Pancreas (tissue), 10 donors: ENCODE measurements around the gene IFT22. TPM values are rescaled to one million over a fixed set of nuclear protein-coding genes. Genes with fewer than 3 reads are reported as not detected.
"Not testable (repeated sequence)": the region's sequence is repeated elsewhere in the genome, so short reads cannot be mapped to it uniquely, and the experiment has no call there.

Source experiments
- ATAC-seq, 4 donors: fragments of 200-7000 bp; cut with Tn5 transposase; one replicate each; pipeline versions ENCODE4 v1.8.0 to v1.9.1; 2020; ENCODE audit warnings: mild to moderate bottlenecking in 4 of 4, moderate library complexity in 4 of 4
- DNase-seq, 6 donors: peaks; one replicate each; pipeline ENCODE4 v3.0.0-alpha.2; 2020
- FAIRE-seq: peaks from 2 replicates; lab custom pipeline; 2012; peaks lifted over from hg19 to GRCh38; lab: Jason Lieb, UNC
- H3K27ac ChIP-seq, 4 donors: fragments of 200-600 bp; sonication (generic); 1 replicate in 3 of 4; 2 replicates in 1 of 4; pipeline versions ENCODE4 v1.5.0 to v1.8.0; 2020
- H3K27me3 ChIP-seq, 4 donors: fragments of 200-600 bp; one replicate each; pipeline ENCODE4 v1.8.0; 2021
- H3K36me3 ChIP-seq, 3 donors: fragments of 200-600 bp; sonication (generic) in 1 of 3; one replicate each; pipeline versions ENCODE4 v1.5.0 to v1.8.0; 2020 to 2021
- H3K4me1 ChIP-seq, 3 donors: fragments of 200-600 bp; one replicate each; pipeline ENCODE4 v1.8.0; 2021
- H3K4me3 ChIP-seq, 4 donors: fragments of 200-600 bp; sonication (generic) in 2 of 4; one replicate each; pipeline versions ENCODE4 v1.5.0 to v1.8.0; 2020 to 2021
- H3K9me3 ChIP-seq, 4 donors: fragments of 200-600 bp; one replicate each; pipeline ENCODE4 v1.8.0; 2021
- WGBS, 2 donors: extraction: QIAGEN DNeasy Blood & Tissue Kit; methylation state at CpG; one replicate each; pipeline ENCODE4 v1.1.7; 2013; 5-methylcytosine and 5-hydroxymethylcytosine counted together
- intact Hi-C, 3 donors: fragments of 100-400 bp; cut with DNase I; formaldehyde crosslinking; loops; one replicate each; pipeline versions ENCODE4 v1.11.1 to v1.14.2; 2022
- polyA plus RNA-seq, 2 donors: library from polyadenylated mRNA; stranded (reverse); fragments of 200-250 nt; gene quantifications; one replicate each; pipeline ENCODE4 v1.2.3, GENCODE V29; 2013
- total RNA-seq, 6 donors: library from RNA; stranded (reverse); fragmentation: NEBNext Ultra II Directional in 4 of 6; extraction: Animal tissue kit (Norgen Biotek cat#: 25700) in 4 of 6; gene quantifications; one replicate each; pipeline versions ENCODE4 v1.2.1 to v1.2.4, GENCODE V29; 2021 to 2023
- TF ChIP-seq, protein P1 (sequence below), 4 donors: fragments of 200-600 bp; sonication (generic) in 3 of 4; IDR thresholded peaks; one replicate each; pipeline versions ENCODE4 v1.5.0 to v1.8.0; 2021; ENCODE audit warnings: antibody characterized with exemption in 4 of 4
- donor health status: healthy with polysubstance abuse.
- donor health status: DM: no; HTN: no; CAD: no; lungs with moderate emphysema.
- donor health status: DM: no; HTN: no; CAD: no.
- donor health status: control.
- donor health status: control.
- donor health status: Bipolar disorder and iron deficiency.
- donor health status: DM: yes; HTN: yes; CAD: no.
- donor health status: DM: no; HTN: no; CAD: no.
- donor health status: DM: no; HTN: no; CAD: no.
- donor health status: DM: yes; HTN: yes; CAD: no.

IFT22 gene
- total and polyA plus RNA-seq, 8 donors = 10.4 to 22.9 (median 13.3) TPM

DNA sequence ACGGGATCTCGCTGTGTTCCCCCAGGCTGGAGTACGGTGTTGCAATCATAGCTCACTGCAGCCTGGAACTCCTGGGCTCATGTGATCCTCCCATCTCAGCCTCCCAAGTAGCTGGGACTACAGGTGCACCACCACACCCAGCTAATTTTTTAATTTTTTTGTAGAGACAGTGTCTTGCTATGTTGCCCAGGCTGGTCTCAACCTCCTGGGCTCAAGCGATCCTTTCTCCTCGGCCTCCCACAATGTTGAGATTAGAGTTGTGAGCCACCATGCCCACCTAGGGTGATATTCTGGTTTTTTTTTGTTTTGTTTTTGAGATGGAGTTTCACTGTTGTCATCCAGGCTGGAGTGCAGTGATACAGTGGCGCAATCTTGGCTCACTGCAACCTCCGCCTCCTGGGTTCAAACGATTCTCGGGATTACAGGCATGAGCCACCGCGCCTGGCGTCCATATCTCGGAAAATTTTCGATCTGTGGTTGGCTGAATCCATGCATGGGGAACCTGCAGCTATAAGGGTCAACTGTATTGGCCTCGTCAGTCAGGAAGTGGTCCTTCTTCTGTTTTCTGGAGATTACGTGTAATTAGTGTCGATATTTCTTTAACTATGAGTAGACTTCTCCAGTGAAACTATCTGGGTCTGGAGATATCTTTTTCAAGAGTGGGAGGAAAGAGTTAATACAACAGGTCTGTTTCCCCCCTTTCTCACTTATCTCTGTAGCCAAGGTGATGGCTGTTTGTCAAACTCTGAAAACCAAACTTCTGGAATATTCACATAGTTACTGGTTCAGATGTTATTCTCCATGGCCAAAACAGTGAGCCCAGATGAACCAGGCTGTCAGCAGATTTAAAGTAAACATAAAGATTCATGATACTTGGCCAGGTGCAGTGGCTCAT, 55.7 kb downstream of the IFT22 start:
- WGBS, 2 donors = 67 to 72% methylated on average over 17 of the region's 17 CpGs
- Histone ChIP-seq H3K4me1 (no peaks in the 10 kb centered on the region), H3K27ac (no peak overlapping the region), H3K4me3 (no peak overlapping the region), H3K36me3 (no peaks in the 10 kb centered on the region), H3K27me3 (no peaks in the 10 kb centered on the region), H3K9me3 (no peaks in the 10 kb centered on the region)
- ATAC-seq (no peak), DNase-seq (no peak), FAIRE-seq (no peak)
- intact Hi-C loops = no loop called here
- TF ChIP-seq, protein P1, sequence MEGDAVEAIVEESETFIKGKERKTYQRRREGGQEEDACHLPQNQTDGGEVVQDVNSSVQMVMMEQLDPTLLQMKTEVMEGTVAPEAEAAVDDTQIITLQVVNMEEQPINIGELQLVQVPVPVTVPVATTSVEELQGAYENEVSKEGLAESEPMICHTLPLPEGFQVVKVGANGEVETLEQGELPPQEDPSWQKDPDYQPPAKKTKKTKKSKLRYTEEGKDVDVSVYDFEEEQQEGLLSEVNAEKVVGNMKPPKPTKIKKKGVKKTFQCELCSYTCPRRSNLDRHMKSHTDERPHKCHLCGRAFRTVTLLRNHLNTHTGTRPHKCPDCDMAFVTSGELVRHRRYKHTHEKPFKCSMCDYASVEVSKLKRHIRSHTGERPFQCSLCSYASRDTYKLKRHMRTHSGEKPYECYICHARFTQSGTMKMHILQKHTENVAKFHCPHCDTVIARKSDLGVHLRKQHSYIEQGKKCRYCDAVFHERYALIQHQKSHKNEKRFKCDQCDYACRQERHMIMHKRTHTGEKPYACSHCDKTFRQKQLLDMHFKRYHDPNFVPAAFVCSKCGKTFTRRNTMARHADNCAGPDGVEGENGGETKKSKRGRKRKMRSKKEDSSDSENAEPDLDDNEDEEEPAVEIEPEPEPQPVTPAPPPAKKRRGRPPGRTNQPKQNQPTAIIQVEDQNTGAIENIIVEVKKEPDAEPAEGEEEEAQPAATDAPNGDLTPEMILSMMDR (IDR thresholded peaks at IDR 0.05) = no peak

DNA sequence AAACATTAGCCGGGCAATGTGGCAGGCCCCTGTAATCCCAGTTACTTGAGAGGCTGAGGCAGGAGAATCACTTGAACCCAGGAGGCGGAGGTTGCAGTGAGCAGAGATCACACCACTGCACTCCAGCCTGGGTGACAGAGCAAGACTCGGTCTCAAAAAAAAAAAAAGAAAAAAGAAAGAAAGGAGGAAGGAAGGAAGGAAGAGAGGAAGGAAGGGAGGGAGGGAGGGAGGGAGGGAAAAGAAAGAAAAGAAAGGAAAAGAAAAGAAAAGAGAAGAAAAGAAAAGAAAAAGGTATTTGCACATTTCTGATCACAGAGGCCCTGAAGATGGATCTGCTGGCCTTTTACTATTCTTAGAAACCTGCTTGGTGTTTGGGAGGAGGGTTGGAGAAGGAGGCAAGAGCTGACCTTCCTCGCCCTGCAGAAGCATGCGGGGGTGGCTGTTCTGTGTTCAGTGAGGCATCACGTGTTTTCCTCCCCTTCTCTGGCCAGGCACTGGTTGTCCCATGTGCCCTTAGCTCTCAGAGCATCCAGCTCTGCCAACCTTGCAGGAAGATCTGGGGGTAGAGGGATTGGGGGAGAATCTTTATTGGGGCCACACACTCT, 57.4 kb downstream of the IFT22 start:
- H3K27ac ChIP-seq, H3K27me3 ChIP-seq, H3K4me1 ChIP-seq, FAIRE-seq, intact Hi-C loops, H3K4me3 ChIP-seq, ATAC-seq, DNase-seq, H3K9me3 ChIP-seq, H3K36me3 ChIP-seq: not testable (repeated sequence)
- WGBS, 2 donors = 50 to 54% methylated on average over 6 of the region's 6 CpGs

Other genes with a start within 250 kb of the IFT22 start
- gene TRIM56, start 236.3 kb downstream of the IFT22 start, total RNA-seq = 10 to 100 TPM; 13.2 to 26.5 (median 15.9) TPM
- gene TRIM56, start 236.3 kb downstream of the IFT22 start, polyA plus RNA-seq = 10 to 100 TPM in 1 of 2 donors, 1 to 10 TPM in 1; 7.6 to 10.5 TPM
- gene SERPINE1, start 194.7 kb downstream of the IFT22 start, total RNA-seq = 10 to 100 TPM in 1 of 6 donors, 1 to 10 TPM in 4, under 1 TPM in 1; 0.98 to 14.5 (median 3.7) TPM
- 1 to 10 TPM; 1.9 to 5.2 TPM for gene SERPINE1, start 194.7 kb downstream of the IFT22 start, polyA plus RNA-seq
- 10 to 100 TPM; 12.0 to 23.1 (median 15.6) TPM for gene AP1S1, start 167.3 kb downstream of the IFT22 start, total RNA-seq
- 10 to 100 TPM; 30.4 to 34.7 TPM for gene AP1S1, start 167.3 kb downstream of the IFT22 start, polyA plus RNA-seq
- 10 to 100 TPM in 3 of 6 donors, 1 to 10 TPM in 3; 1.3 to 38.0 (median 18.5) TPM for gene VGF, start 156.2 kb downstream of the IFT22 start, total RNA-seq
- gene VGF, start 156.2 kb downstream of the IFT22 start, polyA plus RNA-seq = 10 to 100 TPM; 15.7 to 82.7 TPM
- gene NAT16, start 141.5 kb downstream of the IFT22 start, total RNA-seq = 1 to 10 TPM in 1 of 6 donors, under 1 TPM in 4, not detected in 1; 0.19 to 1.3 (median 0.43) TPM
- 1 to 10 TPM; 1.3 to 3.6 TPM for gene NAT16, start 141.5 kb downstream of the IFT22 start, polyA plus RNA-seq
- not detected for gene MOGAT3, start 120.8 kb downstream of the IFT22 start, total RNA-seq
- gene MOGAT3, start 120.8 kb downstream of the IFT22 start, polyA plus RNA-seq = not detected
- 10 to 100 TPM; 27.2 to 54.5 (median 36.8) TPM for gene PLOD3, start 104.2 kb downstream of the IFT22 start, total RNA-seq
- 10 to 100 TPM; 38.8 to 55.7 TPM for gene PLOD3, start 104.2 kb downstream of the IFT22 start, polyA plus RNA-seq
- 10 to 100 TPM; 25.7 to 38.2 (median 32.4) TPM for gene ZNHIT1, start 103.6 kb downstream of the IFT22 start, total RNA-seq
- 10 to 100 TPM; 84.3 to 92.3 TPM for gene ZNHIT1, start 103.6 kb downstream of the IFT22 start, polyA plus RNA-seq
- gene CLDN15, start 84.0 kb downstream of the IFT22 start, total RNA-seq = 1 to 10 TPM; 2.2 to 8.5 (median 2.7) TPM
- gene CLDN15, start 84.0 kb downstream of the IFT22 start, polyA plus RNA-seq = 10 to 100 TPM; 12.8 to 15.2 TPM
- gene FIS1, start 76.7 kb downstream of the IFT22 start, total RNA-seq = 100 to 1,000 TPM in 2 of 6 donors, 10 to 100 TPM in 4; 75.4 to 106 (median 86.2) TPM
- 100 to 1,000 TPM in 1 of 2 donors, 10 to 100 TPM in 1; 96.4 to 144 TPM for gene FIS1, start 76.7 kb downstream of the IFT22 start, polyA plus RNA-seq
- gene COL26A1, start 41.1 kb upstream of the IFT22 start, total RNA-seq = 1 to 10 TPM in 2 of 6 donors, under 1 TPM in 4; 0.37 to 1.2 (median 0.64) TPM
- gene COL26A1, start 41.1 kb upstream of the IFT22 start, polyA plus RNA-seq = 1 to 10 TPM in 1 of 2 donors, under 1 TPM in 1; 0.87 to 3.5 TPM